ENCODE measurements around the gene LCLAT1.
"Not testable (repeated sequence)": the region's sequence is repeated elsewhere in the genome, so short reads cannot be mapped to it uniquely, and the experiment has no call there.

Gene LCLAT1

GRCh38 chr2:30487603-30488002 lies 40.6 kb downstream of the LCLAT1 start:
- POLR2A ChIA-PET, result no interaction called here
- H3K27ac ChIP-seq (ENCODE audit: insufficient read depth in 1 of 2, low read depth in 1 of 2, low read length in 2 of 2, poor library complexity in 1 of 2, severe bottlenecking in 2 of 2), result no peak overlapping the region
- H3K4me3 ChIP-seq (ENCODE audit: control insufficient read depth in 1 of 7, extremely low read depth in 1 of 7, insufficient read depth in 4 of 7, low read depth in 2 of 7, low read length in 6 of 7), result no peak overlapping the region
- H3K4me1 ChIP-seq (ENCODE audit: control extremely low read depth in 1 of 4, control insufficient read depth in 4 of 4, insufficient read depth in 4 of 4, low read length in 3 of 4), result peaks cover 0 to under 1% (median 0%) of the 10 kb centered on the region in 4 experiments
- peaks cover 0 to 4% (median 0%) of the 10 kb centered on the region in 4 experiments for H3K36me3 ChIP-seq (ENCODE audit: control insufficient read depth in 4 of 4, insufficient read depth in 4 of 4, low read length in 3 of 4)
- no peaks in the 10 kb centered on the region for H3K27me3 ChIP-seq (replicated peaks in 2 of 5; ENCODE audit: control insufficient read depth in 4 of 5, insufficient read depth in 5 of 5, low read length in 4 of 5)
- CTCF ChIA-PET, result no interaction called here
- no peak for DNase-seq
- H3K9me3 ChIP-seq (ENCODE audit: control extremely low read depth in 1 of 5, control insufficient read depth in 4 of 5, insufficient read depth in 2 of 5, low read depth in 1 of 5, low read length in 4 of 5), result peaks cover 0 to 2% (median 0%) of the 10 kb centered on the region in 5 experiments

GRCh38 chr2:30488012-30488659 lies 41.1 kb downstream of the LCLAT1 start:
- Histone ChIP-seq H3K27me3 (replicated peaks in 2 of 5; ENCODE audit: control insufficient read depth in 4 of 5, insufficient read depth in 5 of 5, low read length in 4 of 5) (no peaks in the 10 kb centered on the region), H3K36me3 (ENCODE audit: control insufficient read depth in 4 of 4, insufficient read depth in 4 of 4, low read length in 3 of 4) (peaks cover 0 to 4% (median 0%) of the 10 kb centered on the region in 4 experiments), H3K4me3 (ENCODE audit: control insufficient read depth in 1 of 7, extremely low read depth in 1 of 7, insufficient read depth in 4 of 7, low read depth in 2 of 7, low read length in 6 of 7) (no peak overlapping the region), H3K4me1 (ENCODE audit: control extremely low read depth in 1 of 4, control insufficient read depth in 4 of 4, insufficient read depth in 4 of 4, low read length in 3 of 4) (no peaks in the 10 kb centered on the region), H3K9me3 (ENCODE audit: control extremely low read depth in 1 of 5, control insufficient read depth in 4 of 5, insufficient read depth in 2 of 5, low read depth in 1 of 5, low read length in 4 of 5) (peaks cover 0 to 2% (median 0%) of the 10 kb centered on the region in 5 experiments), H3K27ac (ENCODE audit: insufficient read depth in 1 of 2, low read depth in 1 of 2, low read length in 2 of 2, poor library complexity in 1 of 2, severe bottlenecking in 2 of 2) (no peak overlapping the region)
- POLR2A ChIA-PET, result no interaction called here
- CTCF ChIA-PET, result no interaction called here
- no peak for DNase-seq
- WGBS (ENCODE audit: insufficient coverage), result no CpG with 5 or more reads among the region's 1 CpG

- no peak overlapping the region for H3K4me3 ChIP-seq (ENCODE audit: control insufficient read depth in 1 of 7, extremely low read depth in 1 of 7, insufficient read depth in 4 of 7, low read depth in 2 of 7, low read length in 6 of 7)
- H3K4me1 ChIP-seq (ENCODE audit: control extremely low read depth in 1 of 4, control insufficient read depth in 4 of 4, insufficient read depth in 4 of 4, low read length in 3 of 4), result peaks cover 0 to 6% (median 3%) of the 10 kb centered on the region in 4 experiments
- H3K9me3 ChIP-seq (ENCODE audit: control extremely low read depth in 1 of 5, control insufficient read depth in 4 of 5, insufficient read depth in 2 of 5, low read depth in 1 of 5, low read length in 4 of 5), result peaks cover 0 to 12% (median 2%) of the 10 kb centered on the region in 5 experiments
- H3K27me3 ChIP-seq (replicated peaks in 2 of 5; ENCODE audit: control insufficient read depth in 4 of 5, insufficient read depth in 5 of 5, low read length in 4 of 5), result no peaks in the 10 kb centered on the region
- ChIA-PET POLR2A (no interaction called here), CTCF (no interaction called here)
- H3K27ac ChIP-seq (ENCODE audit: insufficient read depth in 1 of 2, low read depth in 1 of 2, low read length in 2 of 2, poor library complexity in 1 of 2, severe bottlenecking in 2 of 2), result no peak overlapping the region
- DNase-seq, result no peak
- WGBS (ENCODE audit: insufficient coverage), result 100% methylated on average over 1 of the region's 1 CpG
- peaks cover 0 to 4% (median 0%) of the 10 kb centered on the region in 4 experiments for H3K36me3 ChIP-seq (ENCODE audit: control insufficient read depth in 4 of 4, insufficient read depth in 4 of 4, low read length in 3 of 4)
Observed at GRCh38 chr2:30491225-30491624, 44.2 kb downstream of the LCLAT1 start.

GRCh38 chr2:30492185-30492584 lies 45.1 kb downstream of the LCLAT1 start:
- H3K9me3 ChIP-seq (ENCODE audit: control extremely low read depth in 1 of 5, control insufficient read depth in 4 of 5, insufficient read depth in 2 of 5, low read depth in 1 of 5, low read length in 4 of 5), result peaks cover 3 to 20% (median 4%) of the 10 kb centered on the region in 5 experiments
- H3K27ac ChIP-seq (ENCODE audit: insufficient read depth in 1 of 2, low read depth in 1 of 2, low read length in 2 of 2, poor library complexity in 1 of 2, severe bottlenecking in 2 of 2), result no peak overlapping the region
- WGBS (ENCODE audit: insufficient coverage), result 100% methylated on average over 1 of the region's 1 CpG
- H3K4me1 ChIP-seq (ENCODE audit: control extremely low read depth in 1 of 4, control insufficient read depth in 4 of 4, insufficient read depth in 4 of 4, low read length in 3 of 4), result peaks cover 0 to 9% (median 3%) of the 10 kb centered on the region in 4 experiments
- H3K4me3 ChIP-seq (ENCODE audit: control insufficient read depth in 1 of 7, extremely low read depth in 1 of 7, insufficient read depth in 4 of 7, low read depth in 2 of 7, low read length in 6 of 7), result no peak overlapping the region
- CTCF ChIA-PET, result interaction anchor here (0.7 kb wide), 1 partner anchor 17 kb away, joined by 3 read pairs; no protein-coding TSS in a partner anchor
- peaks cover 0 to 6% (median 2%) of the 10 kb centered on the region in 4 experiments for H3K36me3 ChIP-seq (ENCODE audit: control insufficient read depth in 4 of 4, insufficient read depth in 4 of 4, low read length in 3 of 4)
- POLR2A ChIA-PET, result no interaction called here
- no peaks in the 10 kb centered on the region for H3K27me3 ChIP-seq (replicated peaks in 2 of 5; ENCODE audit: control insufficient read depth in 4 of 5, insufficient read depth in 5 of 5, low read length in 4 of 5)
- DNase-seq, result no peak

GRCh38 chr2:30492619-30493018 lies 45.6 kb downstream of the LCLAT1 start:
- DNase-seq, result no peak
- ChIA-PET POLR2A (no interaction called here), CTCF (interaction anchor here (0.7 kb wide), 1 partner anchor 17 kb away, joined by 3 read pairs; no protein-coding TSS in a partner anchor)
- Histone ChIP-seq H3K4me1 (ENCODE audit: control extremely low read depth in 1 of 4, control insufficient read depth in 4 of 4, insufficient read depth in 4 of 4, low read length in 3 of 4) (peaks cover 0 to 9% (median 3%) of the 10 kb centered on the region in 4 experiments), H3K36me3 (ENCODE audit: control insufficient read depth in 4 of 4, insufficient read depth in 4 of 4, low read length in 3 of 4) (peaks cover 0 to 6% (median 1%) of the 10 kb centered on the region in 4 experiments), H3K4me3 (ENCODE audit: control insufficient read depth in 1 of 7, extremely low read depth in 1 of 7, insufficient read depth in 4 of 7, low read depth in 2 of 7, low read length in 6 of 7) (no peak overlapping the region), H3K9me3 (ENCODE audit: control extremely low read depth in 1 of 5, control insufficient read depth in 4 of 5, insufficient read depth in 2 of 5, low read depth in 1 of 5, low read length in 4 of 5) (peaks cover 3 to 23% (median 4%) of the 10 kb centered on the region in 5 experiments), H3K27me3 (replicated peaks in 2 of 5; ENCODE audit: control insufficient read depth in 4 of 5, insufficient read depth in 5 of 5, low read length in 4 of 5) (no peaks in the 10 kb centered on the region), H3K27ac (ENCODE audit: insufficient read depth in 1 of 2, low read depth in 1 of 2, low read length in 2 of 2, poor library complexity in 1 of 2, severe bottlenecking in 2 of 2) (no peak overlapping the region)
- WGBS (ENCODE audit: insufficient coverage), result no CpG with 5 or more reads among the region's 1 CpG

- ChIA-PET POLR2A (no interaction called here), CTCF (no interaction called here)
- H3K9me3 ChIP-seq (ENCODE audit: control extremely low read depth in 1 of 5, control insufficient read depth in 4 of 5, insufficient read depth in 2 of 5, low read depth in 1 of 5, low read length in 4 of 5), result peaks cover 3 to 31% (median 11%) of the 10 kb centered on the region in 5 experiments
- no CpG with 5 or more reads among the region's 1 CpG for WGBS (ENCODE audit: insufficient coverage)
- H3K4me3 ChIP-seq (ENCODE audit: control insufficient read depth in 1 of 7, extremely low read depth in 1 of 7, insufficient read depth in 4 of 7, low read depth in 2 of 7, low read length in 6 of 7), result no peak overlapping the region
- peaks cover 0 to 13% (median 2%) of the 10 kb centered on the region in 4 experiments for H3K36me3 ChIP-seq (ENCODE audit: control insufficient read depth in 4 of 4, insufficient read depth in 4 of 4, low read length in 3 of 4)
- DNase-seq, result no peak
- peaks cover 0 to 9% (median 3%) of the 10 kb centered on the region in 4 experiments for H3K4me1 ChIP-seq (ENCODE audit: control extremely low read depth in 1 of 4, control insufficient read depth in 4 of 4, insufficient read depth in 4 of 4, low read length in 3 of 4)
- no peak overlapping the region for H3K27ac ChIP-seq (ENCODE audit: insufficient read depth in 1 of 2, low read depth in 1 of 2, low read length in 2 of 2, poor library complexity in 1 of 2, severe bottlenecking in 2 of 2)
- no peaks in the 10 kb centered on the region for H3K27me3 ChIP-seq (replicated peaks in 2 of 5; ENCODE audit: control insufficient read depth in 4 of 5, insufficient read depth in 5 of 5, low read length in 4 of 5)
Observed at GRCh38 chr2:30493440-30493839, 46.4 kb downstream of the LCLAT1 start.

GRCh38 chr2:30495896-30496295 lies 48.9 kb downstream of the LCLAT1 start:
- peaks cover 4 to 45% (median 18%) of the 10 kb centered on the region in 5 experiments for H3K9me3 ChIP-seq (ENCODE audit: control extremely low read depth in 1 of 5, control insufficient read depth in 4 of 5, insufficient read depth in 2 of 5, low read depth in 1 of 5, low read length in 4 of 5)
- H3K4me1 ChIP-seq (ENCODE audit: control extremely low read depth in 1 of 4, control insufficient read depth in 4 of 4, insufficient read depth in 4 of 4, low read length in 3 of 4); H3K27ac ChIP-seq (ENCODE audit: insufficient read depth in 1 of 2, low read depth in 1 of 2, low read length in 2 of 2, poor library complexity in 1 of 2, severe bottlenecking in 2 of 2); H3K27me3 ChIP-seq (replicated peaks in 2 of 5; ENCODE audit: control insufficient read depth in 4 of 5, insufficient read depth in 5 of 5, low read length in 4 of 5); POLR2A ChIA-PET; CTCF ChIA-PET: not testable (repeated sequence)
- WGBS (ENCODE audit: insufficient coverage), result 93% methylated on average over 1 of the region's 2 CpGs
- DNase-seq, result peak in 1 of 3 donors; percentile 46
- H3K36me3 ChIP-seq (ENCODE audit: control insufficient read depth in 4 of 4, insufficient read depth in 4 of 4, low read length in 3 of 4), result peaks cover 2 to 16% (median 5%) of the 10 kb centered on the region in 4 experiments
- H3K4me3 ChIP-seq (ENCODE audit: control insufficient read depth in 1 of 7, extremely low read depth in 1 of 7, insufficient read depth in 4 of 7, low read depth in 2 of 7, low read length in 6 of 7), result peak overlapping the region in 1 of 7 experiments; percentile 42

Measured in common myeloid progenitor, CD34-positive (primary cell).